Suppressor macrophage treated with lipopolysaccharide for 1 hour (primary cell): Measurements from ENCODE around the gene POLD1.
A peak's percentile ranks its signal among the peaks of the same experiment; 100 is the strongest.

Source experiments
- DNase-seq, 3 donors: peaks; one replicate each; pipeline ENCODE4 v3.0.0-alpha.2; 2020 to 2022

Gene POLD1

GRCh38 chr19:50444059-50444458, 59.9 kb downstream of the POLD1 start:
- no peak for DNase-seq

GRCh38 chr19:50447053-50447452, 62.9 kb downstream of the POLD1 start:
- DNase-seq = no peak

- DNase-seq = no peak
These were observed 63.6 kb downstream of the POLD1 start for GRCh38 chr19:50447750-50448149.

- DNase-seq = peak; percentile 24 to 47 (median 34)
These were observed 65.2 kb downstream of the POLD1 start for GRCh38 chr19:50449236-50449899.

- DNase-seq = no peak
These were observed 66.4 kb downstream of the POLD1 start for GRCh38 chr19:50450369-50451222.

GRCh38 chr19:50451223-50451534, 67.0 kb downstream of the POLD1 start:
- no peak for DNase-seq

GRCh38 chr19:50453243-50453642, 69.1 kb downstream of the POLD1 start:
- DNase-seq = no peak

- DNase-seq = no peak
These were observed 71.8 kb downstream of the POLD1 start for GRCh38 chr19:50455992-50456391.

GRCh38 chr19:50457300-50457699, 73.2 kb downstream of the POLD1 start:
- DNase-seq = no peak

GRCh38 chr19:50458396-50459066, 74.4 kb downstream of the POLD1 start:
- DNase-seq = no peak

GRCh38 chr19:50459067-50459456, 74.9 kb downstream of the POLD1 start:
- no peak for DNase-seq

GRCh38 chr19:50459638-50460037, 75.5 kb downstream of the POLD1 start:
- no peak for DNase-seq

GRCh38 chr19:50460161-50460765, 76.1 kb downstream of the POLD1 start:
- peak; percentile 15 to 24 (median 17) for DNase-seq

- DNase-seq = peak; percentile 67 to 80 (median 78)
These were observed 77.1 kb downstream of the POLD1 start for GRCh38 chr19:50461066-50461875.

GRCh38 chr19:50462970-50463369, 78.8 kb downstream of the POLD1 start:
- no peak for DNase-seq

GRCh38 chr19:50464348-50464747, 80.2 kb downstream of the POLD1 start:
- DNase-seq = no peak

- DNase-seq = no peak
These were observed 80.9 kb downstream of the POLD1 start for GRCh38 chr19:50465000-50465399.

- peak in 1 of 3 donors; percentile 29 for DNase-seq
These were observed 82.0 kb downstream of the POLD1 start for GRCh38 chr19:50465986-50466705.

GRCh38 chr19:50466706-50467039, 82.5 kb downstream of the POLD1 start:
- no peak for DNase-seq

GRCh38 chr19:50467566-50467965, 83.4 kb downstream of the POLD1 start:
- DNase-seq = no peak
